ENCODE measurements around the gene C18orf63.

C18orf63 gene

DNA sequence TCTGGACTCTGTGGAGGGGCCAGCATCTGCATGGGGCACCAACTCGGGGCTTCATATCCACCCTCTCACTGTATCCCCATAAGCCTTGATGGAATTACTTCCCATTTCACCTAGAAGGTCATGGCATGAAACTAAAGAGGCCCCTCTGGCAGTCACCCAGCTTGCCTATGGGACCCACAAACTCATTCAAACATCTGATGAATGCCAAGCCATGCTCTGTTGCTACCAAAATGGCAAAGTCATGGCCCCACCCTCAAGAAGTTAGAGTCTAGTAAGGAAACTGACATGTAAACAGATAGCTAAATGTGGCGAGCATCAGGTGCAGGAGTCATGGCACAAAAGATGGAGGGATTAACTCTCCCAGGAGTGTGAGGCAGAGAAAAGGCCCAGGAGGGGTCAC, 38.3 kb upstream of the C18orf63 start:
- Histone ChIP-seq H3K27me3 (ENCODE audit: insufficient read depth, low read length, poor library complexity, severe bottlenecking) (no peaks in the 10 kb centered on the region), H3K36me3 (ENCODE audit: insufficient read depth, low read length) (no peaks in the 10 kb centered on the region), H3K9me2 (replicated peaks; ENCODE audit: low read depth, low read length) (no peaks in the 10 kb centered on the region), H3K4me3 (ENCODE audit: low read length, poor library complexity, severe bottlenecking) (no peak overlapping the region), H3F3A (ENCODE audit: low read depth) (no peaks in the 10 kb centered on the region), H3K9me3 (ENCODE audit: insufficient read depth, low read depth, low read length) (no peaks in the 10 kb centered on the region), H3K4me1 (ENCODE audit: insufficient read depth, low read length, poor library complexity, severe bottlenecking) (peaks cover 10% of the 10 kb centered on the region), H3K4me2 (ENCODE audit: low read depth, low read length, poor library complexity, severe bottlenecking) (no peak overlapping the region), H3K79me2 (ENCODE audit: insufficient read depth, low read length) (peaks cover 23% of the 10 kb centered on the region; the same call in 1 of the 2 replicates), H3K9ac (ENCODE audit: low read depth, low read length, poor library complexity, severe bottlenecking) (no peak overlapping the region), H4K20me1 (ENCODE audit: insufficient read depth, low read length, poor library complexity, severe bottlenecking) (no peaks in the 10 kb centered on the region), H2AFZ (ENCODE audit: low read length) (no peak overlapping the region)
- TF ChIP-seq, protein P1, sequence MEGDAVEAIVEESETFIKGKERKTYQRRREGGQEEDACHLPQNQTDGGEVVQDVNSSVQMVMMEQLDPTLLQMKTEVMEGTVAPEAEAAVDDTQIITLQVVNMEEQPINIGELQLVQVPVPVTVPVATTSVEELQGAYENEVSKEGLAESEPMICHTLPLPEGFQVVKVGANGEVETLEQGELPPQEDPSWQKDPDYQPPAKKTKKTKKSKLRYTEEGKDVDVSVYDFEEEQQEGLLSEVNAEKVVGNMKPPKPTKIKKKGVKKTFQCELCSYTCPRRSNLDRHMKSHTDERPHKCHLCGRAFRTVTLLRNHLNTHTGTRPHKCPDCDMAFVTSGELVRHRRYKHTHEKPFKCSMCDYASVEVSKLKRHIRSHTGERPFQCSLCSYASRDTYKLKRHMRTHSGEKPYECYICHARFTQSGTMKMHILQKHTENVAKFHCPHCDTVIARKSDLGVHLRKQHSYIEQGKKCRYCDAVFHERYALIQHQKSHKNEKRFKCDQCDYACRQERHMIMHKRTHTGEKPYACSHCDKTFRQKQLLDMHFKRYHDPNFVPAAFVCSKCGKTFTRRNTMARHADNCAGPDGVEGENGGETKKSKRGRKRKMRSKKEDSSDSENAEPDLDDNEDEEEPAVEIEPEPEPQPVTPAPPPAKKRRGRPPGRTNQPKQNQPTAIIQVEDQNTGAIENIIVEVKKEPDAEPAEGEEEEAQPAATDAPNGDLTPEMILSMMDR (conservative IDR thresholded peaks at IDR 0.05; ENCODE audit: low read length): no peak

DNA sequence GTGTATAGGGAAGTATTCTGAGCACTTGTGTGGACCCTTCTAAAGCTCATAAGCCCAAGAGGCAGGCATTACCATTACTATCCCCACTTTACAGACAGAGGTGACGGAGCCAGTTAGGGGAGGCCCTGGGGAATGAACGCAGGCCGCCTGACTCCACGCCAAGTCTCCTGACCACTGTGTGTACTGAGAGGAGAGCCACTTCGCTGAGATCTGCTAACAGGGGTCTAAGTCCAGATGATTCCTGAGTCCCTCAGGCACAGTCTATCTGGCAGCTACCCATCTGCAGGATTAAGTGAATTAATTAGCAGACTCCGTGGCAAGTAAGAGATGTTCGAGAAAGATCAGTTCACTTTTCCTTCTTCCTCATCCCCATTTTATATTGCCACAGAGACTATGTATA, 37.6 kb upstream of the C18orf63 start:
- H3K9me3 ChIP-seq (ENCODE audit: insufficient read depth, low read depth, low read length): no peaks in the 10 kb centered on the region
- no peak overlapping the region for H3K4me3 ChIP-seq (ENCODE audit: low read length, poor library complexity, severe bottlenecking)
- H3K79me2 ChIP-seq (ENCODE audit: insufficient read depth, low read length): peaks cover 29% of the 10 kb centered on the region; the same call in 1 of the 2 replicates
- peaks cover 17% of the 10 kb centered on the region for H3K4me1 ChIP-seq (ENCODE audit: insufficient read depth, low read length, poor library complexity, severe bottlenecking)
- H3K36me3 ChIP-seq (ENCODE audit: insufficient read depth, low read length): no peaks in the 10 kb centered on the region
- no peaks in the 10 kb centered on the region for H3F3A ChIP-seq (ENCODE audit: low read depth)
- H2AFZ ChIP-seq (ENCODE audit: low read length): no peak overlapping the region
- H3K9ac ChIP-seq (ENCODE audit: low read depth, low read length, poor library complexity, severe bottlenecking): no peak overlapping the region
- no peak overlapping the region for H3K4me2 ChIP-seq (ENCODE audit: low read depth, low read length, poor library complexity, severe bottlenecking)
- TF ChIP-seq, protein P1 (conservative IDR thresholded peaks at IDR 0.05; ENCODE audit: low read length): no peak
- TF ChIP-seq EZH2phosphoT487 (IDR thresholded peaks at IDR 0.05; ENCODE audit: borderline replicate concordance): no peak
- H3K27me3 ChIP-seq (ENCODE audit: insufficient read depth, low read length, poor library complexity, severe bottlenecking): no peaks in the 10 kb centered on the region
- H3K9me2 ChIP-seq (replicated peaks; ENCODE audit: low read depth, low read length): no peaks in the 10 kb centered on the region
- H4K20me1 ChIP-seq (ENCODE audit: insufficient read depth, low read length, poor library complexity, severe bottlenecking): no peaks in the 10 kb centered on the region

DNA sequence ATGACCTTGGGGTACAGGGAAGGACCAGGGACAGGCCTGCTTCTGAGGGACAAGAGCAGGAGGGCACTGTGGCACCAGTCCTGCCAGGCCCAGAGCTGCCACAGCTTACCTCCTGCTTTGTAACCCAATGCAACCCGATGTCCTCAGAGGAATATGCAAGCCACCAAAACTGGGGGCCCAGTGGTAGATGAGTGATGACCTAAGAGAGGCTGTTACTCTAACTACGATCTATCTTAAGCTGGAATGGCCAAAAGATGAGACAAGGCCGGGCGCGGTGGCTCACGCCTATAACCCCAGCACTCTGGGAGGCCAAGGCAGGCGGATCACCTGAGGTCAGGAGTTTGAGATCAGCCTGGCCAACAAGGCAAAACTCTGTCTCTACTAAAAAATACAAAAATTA, 36.7 kb upstream of the C18orf63 start:
- no peaks in the 10 kb centered on the region for H3K27me3 ChIP-seq (ENCODE audit: insufficient read depth, low read length, poor library complexity, severe bottlenecking)
- H3K79me2 ChIP-seq (ENCODE audit: insufficient read depth, low read length): peaks cover 33% of the 10 kb centered on the region; the same call in 1 of the 2 replicates

More for the DNA sequence above, 36.7 kb upstream of the C18orf63 start:
- Histone ChIP-seq H3K9ac (ENCODE audit: low read depth, low read length, poor library complexity, severe bottlenecking) (no peak overlapping the region), H4K20me1 (ENCODE audit: insufficient read depth, low read length, poor library complexity, severe bottlenecking) (no peaks in the 10 kb centered on the region), H3F3A (ENCODE audit: low read depth) (no peaks in the 10 kb centered on the region), H3K9me2 (replicated peaks; ENCODE audit: low read depth, low read length) (no peaks in the 10 kb centered on the region), H3K4me2 (ENCODE audit: low read depth, low read length, poor library complexity, severe bottlenecking) (no peak overlapping the region), H2AFZ (ENCODE audit: low read length) (no peak overlapping the region), H3K36me3 (ENCODE audit: insufficient read depth, low read length) (no peaks in the 10 kb centered on the region), H3K4me1 (ENCODE audit: insufficient read depth, low read length, poor library complexity, severe bottlenecking) (peaks cover 21% of the 10 kb centered on the region), H3K9me3 (ENCODE audit: insufficient read depth, low read depth, low read length) (no peaks in the 10 kb centered on the region), H3K4me3 (ENCODE audit: low read length, poor library complexity, severe bottlenecking) (no peak overlapping the region)
- TF ChIP-seq, protein P1 (conservative IDR thresholded peaks at IDR 0.05; ENCODE audit: low read length): no peak
- TF ChIP-seq EZH2phosphoT487 (IDR thresholded peaks at IDR 0.05; ENCODE audit: borderline replicate concordance): no peak
